ENCODE results near the gene DAB1. TPM values are rescaled to one million over a fixed set of nuclear protein-coding genes. Genes with fewer than 3 reads are reported as not detected.
A peak's percentile ranks its signal among the peaks of the same experiment; 100 is the strongest.

The DAB1 gene
- total and polyA plus RNA-seq, 4 donors: 0.05 to 2.6 (median 1.8) TPM

DNA sequence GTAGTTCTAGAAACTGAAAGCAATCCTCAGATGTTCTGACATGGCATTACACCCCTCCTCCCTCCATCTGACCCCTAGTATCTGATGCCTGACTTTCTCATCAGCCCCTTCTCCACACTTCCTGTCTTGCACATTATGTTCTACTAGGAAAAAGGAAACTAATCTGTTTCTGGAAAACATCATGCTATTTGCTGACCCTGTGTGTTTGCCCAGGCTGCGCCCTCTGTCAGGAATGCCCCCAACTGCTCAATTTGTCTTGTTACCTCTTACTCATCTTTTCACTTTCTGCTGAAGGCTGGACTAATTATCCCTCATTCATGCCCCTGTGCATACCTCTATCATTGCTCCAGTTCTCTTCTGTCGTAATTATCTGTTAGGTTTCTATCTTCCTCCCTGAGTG lies 37.5 kb upstream of the DAB1 start:
- DNase-seq: no peak
- 58 to 63% methylated on average over 2 of the region's 2 CpGs for WGBS, 2 donors
- ATAC-seq (ENCODE audit: low FRiP score): no peak
- Histone ChIP-seq H3K27ac (ENCODE audit: low read depth in 1 of 2, low read length in 2 of 2) (no peak overlapping the region), H3K27me3 (ENCODE audit: control insufficient read depth in 1 of 2, insufficient read depth in 2 of 2, low read length in 1 of 2) (peaks cover 0 to 4% of the 10 kb centered on the region in 2 donors), H3K36me3 (ENCODE audit: control insufficient read depth in 1 of 2, insufficient read depth in 2 of 2, low read length in 1 of 2) (no peaks in the 10 kb centered on the region), H3K4me1 (ENCODE audit: control insufficient read depth in 1 of 2, insufficient read depth in 2 of 2, low read length in 2 of 2) (no peaks in the 10 kb centered on the region), H3K9me3 (ENCODE audit: control insufficient read depth, low read length) (peaks cover 2% of the 10 kb centered on the region), H3K4me3 (ENCODE audit: low read length in 2 of 2) (no peak overlapping the region)
- intact Hi-C loops (cut with DNase I): no loop called here

DNA sequence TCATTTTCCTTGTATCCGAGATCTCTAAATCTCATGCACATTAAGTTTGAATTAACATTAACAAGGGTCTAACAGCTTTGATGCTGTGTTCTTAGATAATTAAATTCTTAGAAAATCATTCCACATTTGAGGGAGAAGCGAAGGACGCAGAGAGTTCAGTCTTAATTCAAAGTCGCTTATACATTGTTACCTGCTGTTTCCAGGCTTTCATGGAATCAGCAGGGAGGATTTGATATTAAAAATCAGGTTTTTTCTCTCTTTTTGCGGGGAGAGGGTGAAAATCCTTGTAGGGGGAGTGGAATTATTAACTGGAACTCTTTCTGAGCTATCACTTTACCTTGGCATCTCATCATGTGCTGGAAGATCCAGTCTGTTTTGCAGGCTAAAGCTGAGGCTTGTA lies 27.7 kb upstream of the DAB1 start:
- Histone ChIP-seq H3K27me3 (ENCODE audit: control insufficient read depth in 1 of 2, insufficient read depth in 2 of 2, low read length in 1 of 2) (peaks cover 0 to 1% of the 10 kb centered on the region in 2 donors), H3K36me3 (ENCODE audit: control insufficient read depth in 1 of 2, insufficient read depth in 2 of 2, low read length in 1 of 2) (no peaks in the 10 kb centered on the region), H3K4me3 (ENCODE audit: low read length in 2 of 2) (no peak overlapping the region), H3K27ac (ENCODE audit: low read depth in 1 of 2, low read length in 2 of 2) (no peak overlapping the region), H3K4me1 (ENCODE audit: control insufficient read depth in 1 of 2, insufficient read depth in 2 of 2, low read length in 2 of 2) (no peaks in the 10 kb centered on the region), H3K9me3 (ENCODE audit: control insufficient read depth, low read length) (no peaks in the 10 kb centered on the region)
- no peak for DNase-seq
- WGBS, 2 donors: 50 to 61% methylated on average over 5 of the region's 5 CpGs
- intact Hi-C loops (cut with DNase I): no loop called here
- ATAC-seq (ENCODE audit: low FRiP score): no peak

- Histone ChIP-seq H3K27me3 (ENCODE audit: control insufficient read depth in 1 of 2, insufficient read depth in 2 of 2, low read length in 1 of 2) (peaks cover 0 to 1% of the 10 kb centered on the region in 2 donors), H3K36me3 (ENCODE audit: control insufficient read depth in 1 of 2, insufficient read depth in 2 of 2, low read length in 1 of 2) (no peaks in the 10 kb centered on the region), H3K4me3 (ENCODE audit: low read length in 2 of 2) (no peak overlapping the region), H3K9me3 (ENCODE audit: control insufficient read depth, low read length) (no peaks in the 10 kb centered on the region), H3K27ac (ENCODE audit: low read depth in 1 of 2, low read length in 2 of 2) (no peak overlapping the region), H3K4me1 (ENCODE audit: control insufficient read depth in 1 of 2, insufficient read depth in 2 of 2, low read length in 2 of 2) (no peaks in the 10 kb centered on the region)
- DNase-seq (no peak), ATAC-seq (ENCODE audit: low FRiP score) (no peak)
- 35 to 51% methylated on average over 3 of the region's 3 CpGs for WGBS, 2 donors
- intact Hi-C loops (cut with DNase I): no loop called here
These were observed 27.1 kb upstream of the DAB1 start for GRCh38 chr1:57450981-57451380.

DNA sequence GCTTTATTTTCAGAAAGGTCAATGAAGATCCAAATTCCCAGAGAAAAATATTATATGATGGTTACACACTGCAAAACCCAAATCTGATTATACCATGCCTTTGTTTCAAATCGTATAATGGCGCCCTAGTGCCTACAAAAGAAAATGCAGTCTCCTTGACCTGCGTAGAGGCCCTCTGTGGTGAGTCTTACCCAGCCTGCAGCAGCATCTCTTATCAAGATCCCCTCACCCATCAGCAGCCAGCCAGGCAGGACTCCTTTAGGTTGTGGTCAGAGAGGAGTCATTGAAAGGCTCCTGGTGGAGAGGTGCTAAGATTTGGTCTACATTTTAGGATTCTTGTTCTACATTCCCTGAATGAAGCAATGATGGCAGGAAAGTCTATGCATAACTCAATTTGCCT lies 23.7 kb upstream of the DAB1 start:
- intact Hi-C loops (cut with DNase I): no loop called here
- no peak for ATAC-seq (ENCODE audit: low FRiP score)
- Histone ChIP-seq H3K4me3 (ENCODE audit: low read length in 2 of 2) (no peak overlapping the region), H3K4me1 (ENCODE audit: control insufficient read depth in 1 of 2, insufficient read depth in 2 of 2, low read length in 2 of 2) (no peaks in the 10 kb centered on the region), H3K9me3 (ENCODE audit: control insufficient read depth, low read length) (no peaks in the 10 kb centered on the region), H3K27ac (ENCODE audit: low read depth in 1 of 2, low read length in 2 of 2) (no peak overlapping the region), H3K36me3 (ENCODE audit: control insufficient read depth in 1 of 2, insufficient read depth in 2 of 2, low read length in 1 of 2) (no peaks in the 10 kb centered on the region), H3K27me3 (ENCODE audit: control insufficient read depth in 1 of 2, insufficient read depth in 2 of 2, low read length in 1 of 2) (peaks cover 0 to 1% of the 10 kb centered on the region in 2 donors)
- no peak for DNase-seq
- WGBS, 2 donors: 87 to 91% methylated on average over 3 of the region's 3 CpGs

- H3K4me3 ChIP-seq (ENCODE audit: low read length in 2 of 2): no peak overlapping the region
- no peaks in the 10 kb centered on the region for H3K4me1 ChIP-seq (ENCODE audit: control insufficient read depth in 1 of 2, insufficient read depth in 2 of 2, low read length in 2 of 2)
- no peak overlapping the region for H3K27ac ChIP-seq (ENCODE audit: low read depth in 1 of 2, low read length in 2 of 2)
- ATAC-seq (ENCODE audit: low FRiP score): no peak
- intact Hi-C loops (cut with DNase I): no loop called here
- H3K27me3 ChIP-seq (ENCODE audit: control insufficient read depth in 1 of 2, insufficient read depth in 2 of 2, low read length in 1 of 2): peaks cover 0 to 1% of the 10 kb centered on the region in 2 donors
- no peaks in the 10 kb centered on the region for H3K9me3 ChIP-seq (ENCODE audit: control insufficient read depth, low read length)
- H3K36me3 ChIP-seq (ENCODE audit: control insufficient read depth in 1 of 2, insufficient read depth in 2 of 2, low read length in 1 of 2): no peaks in the 10 kb centered on the region
- no peak for DNase-seq
These were observed 19.1 kb upstream of the DAB1 start for GRCh38 chr1:57443004-57443403.

GRCh38 chr1:57440096-57440495 lies 16.2 kb upstream of the DAB1 start:
- Histone ChIP-seq H3K27me3 (ENCODE audit: control insufficient read depth in 1 of 2, insufficient read depth in 2 of 2, low read length in 1 of 2) (no peaks in the 10 kb centered on the region), H3K9me3 (ENCODE audit: control insufficient read depth, low read length) (no peaks in the 10 kb centered on the region), H3K36me3 (ENCODE audit: control insufficient read depth in 1 of 2, insufficient read depth in 2 of 2, low read length in 1 of 2) (no peaks in the 10 kb centered on the region), H3K27ac (ENCODE audit: low read depth in 1 of 2, low read length in 2 of 2) (no peak overlapping the region), H3K4me1 (ENCODE audit: control insufficient read depth in 1 of 2, insufficient read depth in 2 of 2, low read length in 2 of 2) (no peaks in the 10 kb centered on the region), H3K4me3 (ENCODE audit: low read length in 2 of 2) (no peak overlapping the region)
- no peak for ATAC-seq (ENCODE audit: low FRiP score)
- WGBS, 2 donors: 83 to 88% methylated on average over 1 of the region's 1 CpG
- no peak for DNase-seq
- intact Hi-C loops (cut with DNase I): no loop called here

DNA sequence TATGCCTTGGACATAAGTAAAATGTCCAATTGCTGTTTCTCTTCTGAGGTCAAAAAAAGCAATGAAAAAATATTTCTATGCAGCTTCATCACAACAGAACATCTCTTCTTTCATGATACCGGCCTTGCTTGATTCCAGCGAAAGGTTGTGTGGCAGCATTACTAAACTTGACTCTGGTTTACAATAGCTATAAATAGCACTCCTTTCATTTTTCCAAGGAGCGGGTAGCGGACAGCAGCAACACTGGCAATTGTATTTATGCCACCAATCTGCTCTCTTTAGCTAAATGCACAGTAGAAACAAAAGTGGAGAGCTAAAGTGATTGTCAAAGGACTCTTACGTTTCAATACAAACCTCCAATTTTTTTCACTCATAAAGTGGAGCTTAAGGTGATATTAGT lies 7.5 kb upstream of the DAB1 start:
- no peak overlapping the region for H3K4me3 ChIP-seq (ENCODE audit: low read length in 2 of 2)
- H3K27me3 ChIP-seq (ENCODE audit: control insufficient read depth in 1 of 2, insufficient read depth in 2 of 2, low read length in 1 of 2): no peaks in the 10 kb centered on the region
- no peak for ATAC-seq (ENCODE audit: low FRiP score)
- intact Hi-C loops (cut with DNase I): no loop called here
- no peak for DNase-seq
- H3K27ac ChIP-seq (ENCODE audit: low read depth in 1 of 2, low read length in 2 of 2): no peak overlapping the region
- WGBS, 2 donors: 11 to 15% methylated on average over 5 of the region's 5 CpGs
- no peaks in the 10 kb centered on the region for H3K9me3 ChIP-seq (ENCODE audit: control insufficient read depth, low read length)
- no peaks in the 10 kb centered on the region for H3K4me1 ChIP-seq (ENCODE audit: control insufficient read depth in 1 of 2, insufficient read depth in 2 of 2, low read length in 2 of 2)
- no peaks in the 10 kb centered on the region for H3K36me3 ChIP-seq (ENCODE audit: control insufficient read depth in 1 of 2, insufficient read depth in 2 of 2, low read length in 1 of 2)

- Histone ChIP-seq H3K9me3 (ENCODE audit: control insufficient read depth, low read length) (no peaks in the 10 kb centered on the region), H3K27me3 (ENCODE audit: control insufficient read depth in 1 of 2, insufficient read depth in 2 of 2, low read length in 1 of 2) (peaks cover 0 to 1% of the 10 kb centered on the region in 2 donors), H3K4me1 (ENCODE audit: control insufficient read depth in 1 of 2, insufficient read depth in 2 of 2, low read length in 2 of 2) (no peaks in the 10 kb centered on the region), H3K27ac (ENCODE audit: low read depth in 1 of 2, low read length in 2 of 2) (no peak overlapping the region), H3K36me3 (ENCODE audit: control insufficient read depth in 1 of 2, insufficient read depth in 2 of 2, low read length in 1 of 2) (no peaks in the 10 kb centered on the region), H3K4me3 (ENCODE audit: low read length in 2 of 2) (peak overlapping the region in 1 of 2 donors; percentile 46)
- no peak for DNase-seq
- intact Hi-C loops (cut with DNase I): no loop called here
- no peak for ATAC-seq (ENCODE audit: low FRiP score)
- WGBS, 2 donors: 1% methylated on average over 48 to 63 of the region's 63 CpGs
These were observed 569 bp upstream of the DAB1 start for GRCh38 chr1:57424231-57425027.

DNA sequence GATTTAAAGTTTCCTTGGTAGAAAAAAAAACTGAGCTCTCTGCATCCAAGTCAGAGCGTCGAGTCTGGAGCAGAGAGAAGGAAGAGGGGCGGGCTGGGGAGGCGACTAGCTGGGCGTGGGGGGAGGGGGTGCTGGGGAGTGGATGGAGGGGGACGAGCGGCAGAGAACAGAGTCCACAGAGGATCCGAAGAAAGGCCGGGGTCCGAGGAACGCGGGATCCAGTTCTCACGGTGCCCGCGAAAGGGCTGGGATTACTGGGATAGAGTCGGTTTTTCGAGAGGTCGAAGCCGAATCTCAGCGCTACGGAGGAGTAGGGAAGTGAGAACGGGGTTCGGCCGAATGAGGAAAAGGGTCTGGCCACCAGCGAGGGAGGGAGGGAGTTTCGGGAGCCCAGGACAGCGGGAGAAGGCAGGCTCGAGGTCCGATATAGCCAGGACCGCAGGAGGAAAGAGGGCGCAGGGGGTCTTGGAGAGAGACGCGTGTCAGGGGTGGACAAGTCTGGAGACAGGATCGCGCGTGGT lies 665 bp downstream of the DAB1 start:
- intact Hi-C loops (cut with DNase I): no loop called here
- peak; percentile 39 for ATAC-seq (ENCODE audit: low FRiP score)
- WGBS, 2 donors: 1 to 2% methylated on average over 36 of the region's 36 CpGs

More for the DNA sequence above, 665 bp downstream of the DAB1 start:
- H3K4me1 ChIP-seq (ENCODE audit: control insufficient read depth in 1 of 2, insufficient read depth in 2 of 2, low read length in 2 of 2): no peaks in the 10 kb centered on the region
- DNase-seq: no peak
- H3K36me3 ChIP-seq (ENCODE audit: control insufficient read depth in 1 of 2, insufficient read depth in 2 of 2, low read length in 1 of 2): no peaks in the 10 kb centered on the region
- peaks cover 0 to 1% of the 10 kb centered on the region in 2 donors for H3K27me3 ChIP-seq (ENCODE audit: control insufficient read depth in 1 of 2, insufficient read depth in 2 of 2, low read length in 1 of 2)
- H3K27ac ChIP-seq (ENCODE audit: low read depth in 1 of 2, low read length in 2 of 2): no peak overlapping the region
- no peaks in the 10 kb centered on the region for H3K9me3 ChIP-seq (ENCODE audit: control insufficient read depth, low read length)
- H3K4me3 ChIP-seq (ENCODE audit: low read length in 2 of 2): no peak overlapping the region
